WTC11 (cell line): ENCODE measurements around the gene LAMC3. TPM values are rescaled to one million over a fixed set of nuclear protein-coding genes. Genes with fewer than 3 reads are reported as not detected.

Source experiments
- ATAC-seq: fragments of 200-7000 bp; cut with Tn5 transposase; 2 replicates; pipeline ENCODE4 v1.10.0; 2021; ENCODE audit warnings: mild to moderate bottlenecking, moderate library complexity
- CTCF ChIA-PET: fragments of 300-600 bp; sonication (Branson Sonifier 250); formaldehyde crosslinking; loops from one replicate; lab custom pipeline; 2021; ENCODE audit warnings: antibody characterized with exemption; lab: Charles Lee
- POLR2A ChIA-PET: fragments of 350-600 bp; sonication (Branson Sonifier 250); formaldehyde crosslinking; loops from one replicate; lab custom pipeline; 2021; ENCODE audit warnings: antibody characterized with exemption; lab: Charles Lee
- DNase-seq: peaks from one replicate; pipeline ENCODE4 v3.0.0; 2021; ENCODE audit warnings: low spot score
- H3K27ac Mint-ChIP-seq: 2 replicates; pipeline ENCODE4 v1.8.0; 2021; ENCODE audit warnings: mixed read lengths
- H3K27me3 Mint-ChIP-seq: 2 replicates; pipeline ENCODE4 v1.8.0; 2021; ENCODE audit warnings: low read depth, mild to moderate bottlenecking, moderate library complexity, mixed read lengths
- H3K36me3 Mint-ChIP-seq: 2 replicates; pipeline ENCODE4 v1.8.0; 2021; ENCODE audit warnings: mixed read lengths
- H3K4me1 Mint-ChIP-seq: 2 replicates; pipeline ENCODE4 v1.8.0; 2022; ENCODE audit warnings: mixed read lengths
- H3K4me3 Mint-ChIP-seq: 2 replicates; pipeline ENCODE4 v1.8.0; 2021; ENCODE audit warnings: mild to moderate bottlenecking, moderate library complexity, mixed read lengths
- H3K9me3 Mint-ChIP-seq: 2 replicates; pipeline ENCODE4 v1.8.0; 2021; ENCODE audit warnings: mixed read lengths
- ARID4B ChIP-seq: sonication (generic); formaldehyde crosslinking; IDR thresholded peaks from 2 replicates; pipeline ENCODE4 v1.8.0; 2023; ENCODE audit warnings: missing genetic modification reagents, mild to moderate bottlenecking, borderline replicate concordance
- CTCF ChIP-seq: fragments of 200-600 bp; IDR thresholded peaks from 2 replicates; pipeline ENCODE4 v1.8.0; 2022; ENCODE audit warnings: antibody characterized with exemption
- ESRRA ChIP-seq: sonication (generic); formaldehyde crosslinking; IDR thresholded peaks from 2 replicates; pipeline ENCODE4 v1.8.1; 2022; ENCODE audit warnings: mild to moderate bottlenecking, missing genetic modification reagents, borderline replicate concordance
- GTF2I ChIP-seq: fragments of 250-450 bp; sonication (Bioruptor Pico); conservative IDR thresholded peaks from 2 replicates; pipeline ENCODE4 v1.4.0; 2021; ENCODE audit warnings: mild to moderate bottlenecking
- IRF2 ChIP-seq: sonication (generic); formaldehyde crosslinking; IDR thresholded peaks from 2 replicates; pipeline ENCODE4 v1.8.0; 2022; ENCODE audit warnings: low read depth, missing genetic modification reagents, borderline replicate concordance
- KAT7 ChIP-seq: sonication (generic); formaldehyde crosslinking; IDR thresholded peaks from 2 replicates; pipeline ENCODE4 v1.8.1; 2023; ENCODE audit warnings: missing genetic modification reagents, mild to moderate bottlenecking, borderline replicate concordance
- NFATC4 ChIP-seq: fragments of 250-450 bp; sonication (Bioruptor Pico); IDR thresholded peaks from 2 replicates; pipeline ENCODE4 v1.9.0; 2021; ENCODE audit warnings: mild to moderate bottlenecking
- SP1 ChIP-seq: sonication (generic); formaldehyde crosslinking; conservative IDR thresholded peaks from 2 replicates; pipeline ENCODE4 v1.8.1; 2022; ENCODE audit warnings: missing genetic modification reagents
- USF2 ChIP-seq: sonication (generic); formaldehyde crosslinking; IDR thresholded peaks from 2 replicates; pipeline ENCODE4 v1.8.1; 2023; ENCODE audit warnings: mild to moderate bottlenecking, missing genetic modification reagents, moderate library complexity
- ZBTB21 ChIP-seq: sonication (generic); formaldehyde crosslinking; IDR thresholded peaks from 2 replicates; pipeline ENCODE4 v1.8.1; 2023; ENCODE audit warnings: mild to moderate bottlenecking, missing genetic modification reagents, borderline replicate concordance
- ZNF263 ChIP-seq: sonication (generic); formaldehyde crosslinking; IDR thresholded peaks from 2 replicates; pipeline ENCODE4 v1.8.1; 2022; ENCODE audit warnings: low read depth, mild to moderate bottlenecking, moderate library complexity, missing genetic modification reagents
- ZNF532 ChIP-seq: fragments of 250-450 bp; sonication (Bioruptor Pico); IDR thresholded peaks from 2 replicates; pipeline ENCODE4 v1.9.0; 2021; ENCODE audit warnings: mild to moderate bottlenecking, borderline replicate concordance
- total RNA-seq: library from RNA; stranded (reverse); gene quantifications from 3 replicates; pipeline ENCODE4 v1.2.3, GENCODE V29; 2021

The LAMC3 gene
- total RNA-seq, 1 experiment from 2014 or later = 50.9 TPM

- TF ChIP-seq ARID4B (CRISPR knock-in tag) (no peak), USF2 (no peak), KAT7 (CRISPR knock-in tag) (no peak), SP1 (no peak), CTCF (no peak)
Measured at GRCh38 chr9:130973686-130974281, 35.2 kb upstream of the LAMC3 start (continued).

- no peak for ATAC-seq
- Mint-ChIP-seq H3K27me3 (0 out of 2 replicates have a peak, but pooled peaks cover 2% of the 10 kb centered on the region), H3K36me3 (no peaks in the 10 kb centered on the region), H3K4me1 (0 out of 2 replicates have a peak, but pooled peaks cover 4% of the 10 kb centered on the region), H3K27ac (no peak overlapping the region), H3K4me3 (no peak overlapping the region), H3K9me3 (no peaks in the 10 kb centered on the region)
- ChIA-PET POLR2A (no interaction called here), CTCF (interaction anchor here (1.7 to 4.4 kb wide), 3 partner anchors 24 to 105 kb away, joined by 5 to 31 read pairs (median 5); no protein-coding TSS in a partner anchor)
- no peak for TF ChIP-seq ZNF263
- no peak for TF ChIP-seq ZBTB21
- TF ChIP-seq ESRRA (CRISPR knock-in tag) = no peak
- no peak for TF ChIP-seq ZNF532
- no peak for TF ChIP-seq NFATC4 (CRISPR knock-in tag)
- TF ChIP-seq GTF2I (CRISPR knock-in tag) = no peak
- no peak for TF ChIP-seq IRF2 (CRISPR knock-in tag)
- no peak for DNase-seq
Measured at GRCh38 chr9:130974697-130975096, 34.3 kb upstream of the LAMC3 start.
